ENCODE data around the gene BNC1. TPM values are rescaled to one million over a fixed set of nuclear protein-coding genes. Genes with fewer than 3 reads are reported as not detected.

The BNC1 gene
- total RNA-seq (2012; rRNA removed), result 0.28 and 0.54 TPM in 2 replicates
- polyA plus RNA-seq (2012; rRNA removed), result 0.34 and 0.38 TPM in 2 replicates
- 0.20 and 0.21 TPM in 2 replicates for polyA plus RNA-seq (2012; cell fraction: cytosol; rRNA removed)
- 0.33 and 1.1 TPM in 2 replicates for polyA plus RNA-seq (2012; cell fraction: nucleus; rRNA removed; ENCODE audit: low replicate concordance)
- Bru-seq, nascent RNA, result percentile 45 among the genes with signal in this experiment
- percentile 31 among the genes with signal in this experiment for BruChase-seq, experiment 1, labeled RNA remaining after a 6-hour chase
- BruChase-seq, experiment 2, labeled RNA remaining after a 2-hour chase, result percentile 37 among the genes with signal in this experiment
- long read RNA-seq, partial matches to known transcripts, result 2 of 2 reads
- long read RNA-seq, other reads (novel, unspliced or antisense), result 0 of 2 reads

DNA sequence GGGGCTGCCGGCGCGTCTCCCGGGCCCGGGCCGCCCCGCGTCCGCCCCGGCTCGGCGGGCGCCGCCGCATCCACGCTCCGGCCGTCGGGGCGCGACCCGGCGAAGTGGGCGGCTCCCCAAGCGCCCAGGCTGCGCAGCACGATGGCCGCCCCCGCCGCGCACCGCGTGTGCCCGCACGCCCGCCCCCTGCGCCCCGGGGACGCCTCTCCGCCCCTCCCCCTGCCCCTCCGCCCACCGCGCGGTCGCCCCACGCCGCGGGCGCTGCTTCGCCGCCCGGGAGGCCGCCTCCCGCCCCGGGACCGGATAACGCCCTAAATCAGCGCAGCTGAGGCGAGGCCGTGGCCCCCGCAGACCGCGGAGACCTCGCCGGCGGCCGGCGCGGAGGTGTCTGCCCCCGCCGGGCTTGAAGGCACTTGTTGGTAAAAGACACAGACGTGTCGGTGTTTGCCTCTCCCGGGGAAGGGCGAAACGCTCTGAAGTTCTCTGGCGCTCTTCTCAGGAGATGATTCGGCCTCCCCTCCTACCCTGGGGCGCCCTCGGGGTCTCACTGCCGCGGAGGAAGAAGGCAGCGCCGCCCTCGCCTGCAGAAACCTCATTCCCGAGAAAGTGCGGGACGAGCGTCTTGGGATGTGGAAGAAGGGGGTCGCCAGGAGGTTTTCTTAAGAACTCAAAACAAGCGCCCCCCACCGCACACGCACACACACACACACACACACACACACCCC lies at the start of gene BNC1:
TSS of gene BNC1 (minus strand) at position 106 of the 725 bp plus-strand sequence. CDS start at position 70, 36 bp downstream.
- in situ Hi-C loops (cut with MboI; ENCODE audit: low sequenced_read_pairs), result no loop called here
- Histone ChIP-seq H3K4me1 (ENCODE audit: control insufficient read depth, insufficient read depth, low read length) (peaks cover 13% of the 10 kb centered on the region), H2AK9ac (replicated peaks; ENCODE audit: low read depth, low read length, poor library complexity) (no peak within 1 kb of the TSS), H3K27me3 (ENCODE audit: control insufficient read depth, insufficient read depth, low read length) (peaks cover 39% of the 10 kb centered on the region), H3K9me3 (ENCODE audit: control insufficient read depth, insufficient read depth, low read length) (peaks cover 7% of the 10 kb centered on the region), H3K14ac (replicated peaks; ENCODE audit: low read depth, low read length) (no peak within 1 kb of the TSS), H3K18ac (ENCODE audit: low read depth, low read length) (no peak within 1 kb of the TSS), H4K91ac (ENCODE audit: insufficient read depth, low read depth, low read length) (no peak within 1 kb of the TSS), H2BK15ac (ENCODE audit: low read depth, low read length) (no peak within 1 kb of the TSS), H3K9me1 (ENCODE audit: insufficient read depth, low read length) (peaks cover 9% of the 10 kb centered on the region; the same call in 1 of the 2 replicates), H3K4ac (ENCODE audit: low read depth, low read length) (peak within 1 kb of the TSS; percentile 15), H4K20me1 (ENCODE audit: insufficient read depth, low read length) (peaks cover 7% of the 10 kb centered on the region; the same call in 1 of the 2 replicates), H3K23ac (ENCODE audit: low read depth, low read length) (peak within 1 kb of the TSS; percentile 17), H2BK20ac (ENCODE audit: low read depth, low read length) (no peak within 1 kb of the TSS), H3K27ac (ENCODE audit: insufficient read depth, low read length) (no peak within 1 kb of the TSS), H3K79me1 (ENCODE audit: low read depth in 1 of 2, low read length in 2 of 2) (no peaks in the 10 kb centered on the region; a peak in 1 of 4 replicates), H3K4me2 (ENCODE audit: low read depth, low read length) (peak within 1 kb of the TSS; percentile 48; the same call in 1 of the 2 replicates), H3K9ac (ENCODE audit: low read depth, low read length) (peak within 1 kb of the TSS; percentile 3; the same call in 1 of the 2 replicates), H4K5ac (ENCODE audit: low read depth, low read length) (no peak within 1 kb of the TSS), H2BK120ac (ENCODE audit: low read depth, low read length) (no peak within 1 kb of the TSS), H2AFZ (replicated peaks; ENCODE audit: low read length, poor library complexity) (peak within 1 kb of the TSS; percentile 83), H2AK5ac (ENCODE audit: low read depth, low read length) (no peak within 1 kb of the TSS; the same call in 1 of the 2 replicates), H3K4me3 (ENCODE audit: insufficient read depth, low read depth, low read length) (peak within 1 kb of the TSS; percentile 24; the same call in 1 of the 2 replicates), H2BK5ac (ENCODE audit: low read depth, low read length, poor library complexity, severe bottlenecking) (no peak within 1 kb of the TSS), H3K36me3 (ENCODE audit: control insufficient read depth, insufficient read depth, low read length) (no peaks in the 10 kb centered on the region), H3K56ac (ENCODE audit: extremely low read depth, insufficient read depth, low read length) (no peak within 1 kb of the TSS), H4K8ac (ENCODE audit: low read depth in 2 of 2, low read length in 2 of 2) (peak within 1 kb of the TSS in 1 of 2 experiments; percentile 32; a peak in 1 of 4 replicates)
- dilution Hi-C loops (cut with HindIII; ENCODE audit: low sequenced_read_pairs, unreplicated experiment), result no loop called here
- BruUV-seq (replicated peaks), result no TSS peak
- POLR2A ChIA-PET (ENCODE audit: unreplicated experiment), result no interaction called here
- TF ChIP-seq SMC3 (IDR thresholded peaks at IDR 0.05; ENCODE audit: low read depth, low read length) (no peak), RFX5 (IDR thresholded peaks at IDR 0.05; ENCODE audit: low read depth, low read length) (no peak), NFE2L2 (IDR thresholded peaks at IDR 0.05; ENCODE audit: low read depth, low read length) (no peak), RAD21 (IDR thresholded peaks at IDR 0.05; ENCODE audit: low read length) (no peak), RCOR1 (IDR thresholded peaks at IDR 0.05; ENCODE audit: insufficient replicate concordance, low read length) (no peak)
- WGBS, 2 experiments (ENCODE audit: extremely low coverage in 2 of 2, insufficient read length in 1 of 2), result 4% methylated on average over 11 of the region's 93 CpGs; no CpG with 5 or more reads in 1 of the 2 experiments
- no peak for ATAC-seq (ENCODE audit: low read depth)
- no peak for DNase-seq
- intact Hi-C loops (cut with micrococcal nuclease), result loop anchor here (5.0 to 10.0 kb wide), 2 partner anchors 38 to 270 kb away; partner anchors contain the start of gene C15orf40
- CTCF ChIA-PET, result no interaction called here

Data from IMR-90 (cell line).